ENCODE data around the gene HIRIP3. TPM values are rescaled to one million over a fixed set of nuclear protein-coding genes. Genes with fewer than 3 reads are reported as not detected.

The HIRIP3 gene
- polyA plus RNA-seq, 1 of the 3 experiments (the other 2 are of a cell fraction): 18.9 TPM

- Histone ChIP-seq H4K20me1 (ENCODE audit: insufficient read depth) (no peaks in the 10 kb centered on the region), H3K4me3 (ENCODE audit: low read depth in 2 of 2, low read length in 1 of 2) (no peak overlapping the region; a peak in 1 of 4 replicates), H3K4me1 (ENCODE audit: control insufficient read depth in 1 of 2, insufficient read depth in 2 of 2, low read depth in 1 of 2, low read length in 1 of 2) (peaks cover 6 to 28% of the 10 kb centered on the region in 2 experiments; a peak in 2 of 4 replicates), H3K27ac (ENCODE audit: low read depth in 2 of 2, low read length in 1 of 2) (peak overlapping the region in 1 of 2 experiments; percentile 83; a peak in 1 of 4 replicates), H3K9ac (no peak overlapping the region), H3K4me2 (0 out of 2 replicates have a peak overlapping the region, but pooled peaks have one; percentile 86), H2AFZ (ENCODE audit: low read depth) (no peak overlapping the region), H3F3A (replicated peaks; ENCODE audit: insufficient read depth) (no peaks in the 10 kb centered on the region), H3K79me2 (ENCODE audit: insufficient read depth) (no peaks in the 10 kb centered on the region), H3K9me3 (no peaks in the 10 kb centered on the region), H3K36me3 (replicated peaks in 1 of 2; ENCODE audit: control insufficient read depth in 1 of 2, insufficient read depth in 2 of 2, low read length in 1 of 2) (no peaks in the 10 kb centered on the region), H3K9me2 (no peaks in the 10 kb centered on the region), H3K27me3 (ENCODE audit: insufficient read depth) (no peaks in the 10 kb centered on the region)
- ChIA-PET CTCF (interaction anchor here (0.6 to 3.9 kb wide), 57 partner anchors 8 to 851 kb away, joined by 3 to 43 read pairs (median 5); partner anchors contain the start of genes ALDOA, ASPHD1, C16orf92 and CDIPT), POLR2A (interaction anchor here (1.0 to 2.3 kb wide), 7 partner anchors 9 to 133 kb away, joined by 3 to 12 read pairs (median 5); partner anchors contain the start of genes ALDOA, C16orf92, SEZ6L2 and TAOK2)
- 22% methylated on average over 12 of the region's 12 CpGs for WGBS (ENCODE audit: low lambda C conversion rate)
- DNase-seq: peak; percentile 83
- no peak for TF ChIP-seq MEF2A (IDR thresholded peaks at IDR 0.05; ENCODE audit: borderline replicate concordance, low read depth)
- no peak for TF ChIP-seq MAX (IDR thresholded peaks at IDR 0.05; ENCODE audit: low read depth)
- no peak for TF ChIP-seq ZBTB33 (IDR thresholded peaks at IDR 0.05; ENCODE audit: borderline replicate concordance, low read depth)
- TF ChIP-seq FOXM1 (IDR thresholded peaks at IDR 0.05; ENCODE audit: low read depth): no peak
- no peak for TF ChIP-seq GABPA (IDR thresholded peaks at IDR 0.05; ENCODE audit: low read depth)
- TF ChIP-seq SIN3A (IDR thresholded peaks at IDR 0.05; ENCODE audit: borderline replicate concordance, low read depth, low read length): peak; percentile 39; the same call in 1 of the 2 replicates
- no peak for TF ChIP-seq CHD2 (IDR thresholded peaks at IDR 0.05; ENCODE audit: low read length, partially characterized antibody)
- TF ChIP-seq YY1 (IDR thresholded peaks at IDR 0.05; ENCODE audit: low read depth): no peak
- TF ChIP-seq IRF3 (IDR thresholded peaks at IDR 0.05; ENCODE audit: low read depth, low read length): no peak
- no peak for TF ChIP-seq USF2 (IDR thresholded peaks at IDR 0.05; ENCODE audit: borderline replicate concordance, low read depth, low read length)
- no peak for TF ChIP-seq PBX3 (IDR thresholded peaks at IDR 0.05)
- TF ChIP-seq GATA2 (CRISPR knock-in tag; IDR thresholded peaks at IDR 0.05): no peak
- TF ChIP-seq TAF1 (IDR thresholded peaks at IDR 0.05; ENCODE audit: borderline replicate concordance, low read depth, low read length): no peak
- no peak for TF ChIP-seq ELF1 (IDR thresholded peaks at IDR 0.05)
- no peak for TF ChIP-seq NRF1 (IDR thresholded peaks at IDR 0.05; ENCODE audit: low read depth, low read length)
- no peak for TF ChIP-seq REST (IDR thresholded peaks at IDR 0.05; ENCODE audit: low read depth, low read length)
- TF ChIP-seq FOXJ3 (CRISPR knock-in tag; IDR thresholded peaks at IDR 0.05): no peak
- TF ChIP-seq MXI1 (IDR thresholded peaks at IDR 0.05; ENCODE audit: low read depth, low read length): 0 out of 2 replicates have a peak, but pooled peaks have one; percentile 20
- TF ChIP-seq RAD21 (IDR thresholded peaks at IDR 0.05; ENCODE audit: low read length): peak; percentile 92
- no peak for TF ChIP-seq RXRA (IDR thresholded peaks at IDR 0.05; ENCODE audit: borderline replicate concordance, low read depth)
- TF ChIP-seq CTCF (IDR thresholded peaks at IDR 0.05): peak; percentile 90
Measured at GRCh38 chr16:30032083-30032819, 36.8 kb upstream of the HIRIP3 start.
